ENCODE results near the gene PRRC2B. TPM values are rescaled to one million over a fixed set of nuclear protein-coding genes. Genes with fewer than 3 reads are reported as not detected.

Gene PRRC2B
- total and polyA plus RNA-seq, 7 donors: 22.7 to 114 (median 63.6) TPM

DNA sequence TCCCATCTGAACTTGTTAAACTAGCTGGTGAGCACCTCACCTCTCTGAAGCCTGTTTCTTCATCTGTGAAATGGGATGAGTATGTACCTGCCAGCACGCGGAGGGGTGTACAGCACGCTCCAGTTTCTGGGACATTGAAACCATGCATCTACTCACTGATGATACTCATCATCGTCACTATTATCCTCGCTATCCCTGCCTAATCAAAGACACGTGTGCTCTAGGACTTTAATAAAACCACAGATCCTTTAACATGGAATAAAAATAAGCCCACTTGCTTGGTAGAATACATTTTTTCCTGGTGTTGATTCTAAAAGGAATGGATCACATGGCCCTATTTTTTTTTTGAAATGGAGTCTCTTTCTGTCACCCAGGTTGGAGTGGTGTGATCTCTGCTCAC lies 71.5 kb downstream of the PRRC2B start:
- Histone ChIP-seq H3K27me3 (ENCODE audit: insufficient read depth in 3 of 3, low read length in 2 of 3) (no peaks in the 10 kb centered on the region), H3K4me1 (no peaks in the 10 kb centered on the region), H3K36me3 (ENCODE audit: insufficient read depth in 1 of 2, low read depth in 1 of 2) (peaks cover 10 to 100% of the 10 kb centered on the region in 2 donors), H3K4me3 (no peak overlapping the region), H3K27ac (no peak overlapping the region), H3K9me3 (no peaks in the 10 kb centered on the region)
- 88 to 94% (median 90%) methylated on average over 6 of the region's 6 CpGs for WGBS, 3 donors
- TF ChIP-seq, protein P1, sequence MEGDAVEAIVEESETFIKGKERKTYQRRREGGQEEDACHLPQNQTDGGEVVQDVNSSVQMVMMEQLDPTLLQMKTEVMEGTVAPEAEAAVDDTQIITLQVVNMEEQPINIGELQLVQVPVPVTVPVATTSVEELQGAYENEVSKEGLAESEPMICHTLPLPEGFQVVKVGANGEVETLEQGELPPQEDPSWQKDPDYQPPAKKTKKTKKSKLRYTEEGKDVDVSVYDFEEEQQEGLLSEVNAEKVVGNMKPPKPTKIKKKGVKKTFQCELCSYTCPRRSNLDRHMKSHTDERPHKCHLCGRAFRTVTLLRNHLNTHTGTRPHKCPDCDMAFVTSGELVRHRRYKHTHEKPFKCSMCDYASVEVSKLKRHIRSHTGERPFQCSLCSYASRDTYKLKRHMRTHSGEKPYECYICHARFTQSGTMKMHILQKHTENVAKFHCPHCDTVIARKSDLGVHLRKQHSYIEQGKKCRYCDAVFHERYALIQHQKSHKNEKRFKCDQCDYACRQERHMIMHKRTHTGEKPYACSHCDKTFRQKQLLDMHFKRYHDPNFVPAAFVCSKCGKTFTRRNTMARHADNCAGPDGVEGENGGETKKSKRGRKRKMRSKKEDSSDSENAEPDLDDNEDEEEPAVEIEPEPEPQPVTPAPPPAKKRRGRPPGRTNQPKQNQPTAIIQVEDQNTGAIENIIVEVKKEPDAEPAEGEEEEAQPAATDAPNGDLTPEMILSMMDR (IDR thresholded peaks at IDR 0.05): no peak
- intact Hi-C loops (cut with DNase I): no loop called here
- ATAC-seq: no peak
- no peak for DNase-seq

DNA sequence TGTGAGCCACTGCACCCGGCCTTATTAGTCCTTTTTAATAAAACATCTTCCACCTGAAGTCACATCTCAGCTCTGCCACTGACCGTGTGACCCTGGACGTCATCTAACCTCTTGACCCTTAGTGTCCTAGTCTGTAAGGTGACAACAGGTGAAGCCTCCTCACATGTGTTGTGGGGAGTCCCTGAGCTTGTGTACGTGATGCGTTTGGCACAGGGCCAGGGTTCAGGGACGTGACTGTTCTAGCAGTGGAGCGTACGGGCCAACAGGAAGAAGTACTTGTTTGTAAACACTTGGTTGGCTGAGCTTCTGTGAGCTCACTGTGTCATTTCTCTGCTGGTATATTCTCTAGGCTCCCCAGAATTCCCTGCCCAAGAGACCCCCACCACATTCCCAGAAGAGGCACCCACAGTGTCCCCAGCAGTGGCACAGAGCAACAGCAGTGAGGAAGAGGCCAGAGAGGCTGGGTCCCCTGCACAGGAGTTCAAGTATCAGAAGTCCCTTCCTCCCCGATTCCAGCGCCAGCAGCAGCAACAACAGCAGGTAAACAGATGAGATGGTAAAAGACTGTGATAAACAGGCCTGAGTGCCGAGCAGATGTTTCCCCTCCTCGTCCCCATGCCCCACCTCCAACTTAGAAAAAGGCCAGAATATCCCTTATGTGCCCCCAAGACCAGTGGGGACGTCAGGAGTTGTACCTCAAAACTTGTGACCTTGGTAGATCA lies 73.5 kb downstream of the PRRC2B start:
- 68 to 82% (median 77%) methylated on average over 13 of the region's 13 CpGs for WGBS, 3 donors
- Histone ChIP-seq H3K4me3 (no peak overlapping the region), H3K27me3 (ENCODE audit: insufficient read depth in 3 of 3, low read length in 2 of 3) (no peaks in the 10 kb centered on the region), H3K36me3 (ENCODE audit: insufficient read depth in 1 of 2, low read depth in 1 of 2) (peaks cover 10 to 100% of the 10 kb centered on the region in 2 donors), H3K9me3 (no peaks in the 10 kb centered on the region), H3K4me1 (no peaks in the 10 kb centered on the region), H3K27ac (no peak overlapping the region)
- TF ChIP-seq, protein P1 (IDR thresholded peaks at IDR 0.05): no peak
- DNase-seq: no peak
- peak in 1 of 4 donors; percentile 29 for ATAC-seq
- intact Hi-C loops (cut with DNase I): no loop called here

- ATAC-seq (no peak), DNase-seq (no peak)
- WGBS, 3 donors: 89 to 94% (median 90%) methylated on average over 4 of the region's 4 CpGs
- Histone ChIP-seq H3K9me3 (no peaks in the 10 kb centered on the region), H3K4me3 (no peak overlapping the region), H3K27ac (no peak overlapping the region), H3K36me3 (ENCODE audit: insufficient read depth in 1 of 2, low read depth in 1 of 2) (peaks cover 9 to 100% of the 10 kb centered on the region in 2 donors), H3K27me3 (ENCODE audit: insufficient read depth in 3 of 3, low read length in 2 of 3) (no peaks in the 10 kb centered on the region), H3K4me1 (no peaks in the 10 kb centered on the region)
- intact Hi-C loops (cut with DNase I): no loop called here
- TF ChIP-seq, protein P1 (IDR thresholded peaks at IDR 0.05): no peak
Observed at GRCh38 chr9:131468031-131468430, 74.1 kb downstream of the PRRC2B start.

DNA sequence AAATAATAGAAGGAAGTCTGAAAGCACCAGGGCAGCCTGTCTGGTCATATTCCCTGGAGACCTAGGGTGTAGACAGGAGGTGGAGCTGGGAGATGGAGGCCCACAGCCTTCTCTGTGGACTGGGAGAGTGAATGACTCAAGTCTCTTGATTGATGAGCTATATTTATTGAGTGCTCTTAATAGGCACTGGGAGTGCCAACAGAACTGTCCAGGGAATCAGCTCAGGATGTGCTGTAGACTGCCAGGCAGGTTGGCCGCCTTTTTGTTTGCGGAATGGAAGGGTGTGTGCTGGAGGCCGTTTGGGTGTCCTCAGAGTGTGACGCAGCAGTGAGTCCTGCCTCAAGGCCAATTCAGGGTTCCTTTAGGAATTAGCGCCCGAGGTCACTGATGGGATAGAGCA lies 75.5 kb downstream of the PRRC2B start:
- peak in 2 of 4 donors; percentile 9 to 26 for ATAC-seq
- H3K4me1 ChIP-seq: no peaks in the 10 kb centered on the region
- H3K36me3 ChIP-seq (ENCODE audit: insufficient read depth in 1 of 2, low read depth in 1 of 2): peaks cover 7 to 100% of the 10 kb centered on the region in 2 donors
- H3K27me3 ChIP-seq (ENCODE audit: insufficient read depth in 3 of 3, low read length in 2 of 3): no peaks in the 10 kb centered on the region
- no peak overlapping the region for H3K4me3 ChIP-seq
- no peak overlapping the region for H3K27ac ChIP-seq
- peak; percentile 45 to 65 for DNase-seq
- intact Hi-C loops (cut with DNase I): no loop called here
- 87 to 92% (median 89%) methylated on average over 6 of the region's 6 CpGs for WGBS, 3 donors
- no peaks in the 10 kb centered on the region for H3K9me3 ChIP-seq
- TF ChIP-seq, protein P1 (IDR thresholded peaks at IDR 0.05): no peak
